Erythroblast (primary cell): ENCODE results near the gene PTK7.

Source experiments
- GATA1 ChIP-seq: IDR thresholded peaks from 2 replicates; pipeline ENCODE4 v1.6.1; 2011; ENCODE audit warnings: low read depth, mild to moderate bottlenecking, control low read depth, low read length, moderate library complexity
- POLR2A ChIP-seq: IDR thresholded peaks from 2 replicates; pipeline ENCODE4 v1.6.1; 2011; ENCODE audit warnings: mild to moderate bottlenecking, low read length

- TF ChIP-seq POLR2A = no peak
- no peak for TF ChIP-seq GATA1
Observed at GRCh38 chr6:43178150-43178549, 102.0 kb downstream of the PTK7 start.
